Measurements from ENCODE around the gene TTLL13. TPM values are rescaled to one million over a fixed set of nuclear protein-coding genes. Genes with fewer than 3 reads are reported as not detected.
A peak's percentile ranks its signal among the peaks of the same experiment; 100 is the strongest.

The TTLL13 gene
- total and polyA plus RNA-seq, 9 of the 15 experiments (the other 6 are each of a cell fraction or from before 2014, with no cell fraction given), result 0.05 to 0.24 (median 0.11) TPM; not detected in 1

- peaks cover 14 to 18% of the 10 kb centered on the region in 2 experiments for H3K4me1 ChIP-seq (replicated peaks in 1 of 2; ENCODE audit: control insufficient read depth in 2 of 2, insufficient read depth in 2 of 2, low read length in 2 of 2)
- FAIRE-seq (no peak), ATAC-seq (no peak), DNase-seq (ENCODE audit: extremely low read depth in 1 of 4, low spot score in 3 of 4) (no peak)
- no peak for TF ChIP-seq SRF (CRISPR knock-in tag; IDR thresholded peaks at IDR 0.05)
- TF ChIP-seq HCFC1 (IDR thresholded peaks at IDR 0.05; ENCODE audit: low read depth, low read length), result no peak
- TF ChIP-seq DLX4 (CRISPR knock-in tag; IDR thresholded peaks at IDR 0.05), result no peak
- no peak for TF ChIP-seq BHLHE40 (IDR thresholded peaks at IDR 0.05; ENCODE audit: low read length)
- TF ChIP-seq ZNF717 (CRISPR knock-in tag; IDR thresholded peaks at IDR 0.05), result no peak
- TF ChIP-seq DDX20 (tag; IDR thresholded peaks at IDR 0.05; ENCODE audit: low read depth), result no peak
- peaks cover 57% of the 10 kb centered on the region for H3K36me3 ChIP-seq (ENCODE audit: control insufficient read depth, insufficient read depth, low read length)
- no peak overlapping the region for H3K9ac ChIP-seq (ENCODE audit: insufficient read depth in 1 of 2, low read depth in 2 of 2, low read length in 2 of 2)
- H3K27me3 ChIP-seq (ENCODE audit: control insufficient read depth in 2 of 2, insufficient read depth in 2 of 2, low read length in 2 of 2), result no peaks in the 10 kb centered on the region
- POLR2A ChIA-PET, result interaction anchor here (0.6 to 1.2 kb wide), 5 partner anchors 14 to 256 kb away, joined by 3 to 5 read pairs (median 3); no protein-coding TSS in a partner anchor
- no peak overlapping the region for H2AFZ ChIP-seq (ENCODE audit: low read depth, low read length)
- CTCF ChIA-PET (ENCODE audit: low intra/inter-chr PET ratio), result no interaction called here
- H3K79me2 ChIP-seq (ENCODE audit: control insufficient read depth, insufficient read depth, low read length), result peaks cover 83% of the 10 kb centered on the region
- in situ Hi-C loops (cut with MboI) (loop anchor here (5.0 kb wide), 1 partner anchor 116 kb away; no protein-coding TSS in a partner anchor), intact Hi-C loops (cut with micrococcal nuclease) (no loop called here)
- no peak overlapping the region for H3K27ac ChIP-seq (ENCODE audit: extremely low read depth, low read depth, low read length)
- no peaks in the 10 kb centered on the region for H3K9me1 ChIP-seq (ENCODE audit: control insufficient read depth, insufficient read depth, low read length)
- no TSS peak for BruUV-seq (replicated peaks)
- no peak overlapping the region for H3K4me3 ChIP-seq
- 53% methylated on average over 1 of the region's 1 CpG for WGBS (ENCODE audit: insufficient coverage, low coverage, missing lambda C conversion rate)
- no peaks in the 10 kb centered on the region for H3K9me3 ChIP-seq (replicated peaks; ENCODE audit: control insufficient read depth, insufficient read depth, low read depth, low read length)
- peak overlapping the region; percentile 39 for H3K4me2 ChIP-seq (ENCODE audit: insufficient read depth, low read length)
- H4K20me1 ChIP-seq (replicated peaks; ENCODE audit: control insufficient read depth, insufficient read depth, low read length), result no peaks in the 10 kb centered on the region; the same call in 1 of the 2 replicates
Measured at GRCh38 chr15:90268415-90268814, 19.1 kb downstream of the TTLL13 start.

All from K562 (cell line).